GM18502 (cell line): ENCODE measurements around the gene COCH.

Experiments used
- ATAC-seq: cut with Tn5 transposase; IDR thresholded peaks from one replicate; pipeline ENCODE4 v1.9.1; 2021; ENCODE audit warnings: mild to moderate bottlenecking; ENCODE audit not compliant: unreplicated experiment, poor library complexity

The COCH gene

DNA sequence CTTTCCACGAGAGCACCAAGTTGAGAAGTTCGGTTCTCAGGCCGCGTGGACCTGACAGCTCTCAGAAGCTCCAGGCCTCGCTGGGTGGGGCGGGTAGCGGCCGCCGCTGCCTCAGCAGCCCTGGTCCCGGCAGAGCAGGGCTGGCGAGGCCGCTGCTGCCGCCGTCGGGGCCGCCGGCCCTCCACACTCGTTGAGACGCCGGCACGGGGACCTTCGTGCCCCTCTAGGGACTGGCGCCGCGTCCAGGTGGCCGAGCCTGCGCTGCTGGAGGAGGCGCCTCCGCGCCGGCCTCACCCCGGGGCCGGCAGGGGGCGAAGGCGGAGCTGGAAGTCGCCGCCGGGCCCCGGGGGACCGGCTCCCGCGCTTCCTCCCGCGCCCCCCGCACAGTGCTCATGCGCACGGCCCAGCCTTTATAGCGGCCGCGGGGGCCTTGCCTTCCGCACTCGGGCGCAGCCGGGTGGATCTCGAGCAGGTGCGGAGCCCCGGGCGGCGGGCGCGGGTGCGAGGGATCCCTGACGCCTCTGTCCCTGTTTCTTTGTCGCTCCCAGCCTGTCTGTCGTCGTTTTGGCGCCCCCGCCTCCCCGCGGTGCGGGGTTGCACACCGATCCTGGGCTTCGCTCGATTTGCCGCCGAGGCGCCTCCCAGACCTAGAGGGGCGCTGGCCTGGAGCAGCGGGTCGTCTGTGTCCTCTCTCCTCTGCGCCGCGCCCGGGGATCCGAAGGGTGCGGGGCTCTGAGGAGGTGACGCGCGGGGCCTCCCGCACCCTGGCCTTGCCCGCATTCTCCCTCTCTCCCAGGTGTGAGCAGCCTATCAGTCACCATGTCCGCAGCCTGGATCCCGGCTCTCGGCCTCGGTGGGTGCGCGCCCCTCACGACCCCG is at the start of gene COCH:
Gene COCH (plus strand): TSS at position 440 of the 879 bp plus-strand sequence. CDS start 380 bp downstream, at position 820.
- peak; percentile 75 for ATAC-seq

DNA sequence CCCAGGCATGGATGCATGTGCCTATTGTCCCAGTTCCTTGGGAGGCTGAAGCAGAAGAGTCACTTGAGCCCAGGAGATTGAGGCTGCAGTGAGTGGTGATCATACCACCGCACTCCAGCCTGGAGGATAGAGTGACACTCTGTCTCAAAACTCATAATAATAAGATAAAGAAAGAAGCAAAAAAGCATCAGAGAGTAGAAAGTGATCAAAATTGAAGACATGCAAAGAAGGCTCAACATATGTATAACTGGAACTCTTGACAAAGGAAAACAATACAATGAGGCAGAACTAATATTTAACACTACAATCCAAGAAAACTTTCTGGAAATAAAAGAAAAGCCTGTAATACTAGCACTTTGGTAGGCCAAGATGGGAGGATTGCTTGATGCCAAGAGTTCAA is 48.3 kb upstream of the COCH start:
- ATAC-seq, result no peak

DNA sequence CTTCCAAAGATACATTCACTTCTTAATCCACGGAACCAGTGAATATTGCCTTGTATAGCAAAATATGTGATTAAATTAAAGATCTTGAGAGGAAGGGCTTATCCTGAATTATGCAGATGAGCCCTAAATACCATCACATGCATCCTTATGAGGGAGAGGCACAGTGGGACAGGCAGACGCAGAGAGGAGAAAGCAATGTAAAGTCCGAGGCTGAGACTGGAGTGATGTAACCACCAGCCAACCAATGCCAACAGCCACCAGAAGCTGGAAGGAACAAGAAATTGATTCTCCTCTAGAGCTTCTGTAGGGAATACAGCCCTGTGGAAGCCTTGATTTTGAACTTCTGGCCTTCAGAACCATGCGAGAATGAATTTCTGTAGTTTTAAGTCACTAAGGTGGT is 44.5 kb upstream of the COCH start:
- no peak for ATAC-seq

GRCh38 chr14:30834353-30834752 is 40.0 kb upstream of the COCH start:
- no peak for ATAC-seq

GRCh38 chr14:30838351-30838750 is 36.0 kb upstream of the COCH start:
- no peak for ATAC-seq

GRCh38 chr14:30840086-30840779 is 34.1 kb upstream of the COCH start:
- ATAC-seq, result no peak

DNA sequence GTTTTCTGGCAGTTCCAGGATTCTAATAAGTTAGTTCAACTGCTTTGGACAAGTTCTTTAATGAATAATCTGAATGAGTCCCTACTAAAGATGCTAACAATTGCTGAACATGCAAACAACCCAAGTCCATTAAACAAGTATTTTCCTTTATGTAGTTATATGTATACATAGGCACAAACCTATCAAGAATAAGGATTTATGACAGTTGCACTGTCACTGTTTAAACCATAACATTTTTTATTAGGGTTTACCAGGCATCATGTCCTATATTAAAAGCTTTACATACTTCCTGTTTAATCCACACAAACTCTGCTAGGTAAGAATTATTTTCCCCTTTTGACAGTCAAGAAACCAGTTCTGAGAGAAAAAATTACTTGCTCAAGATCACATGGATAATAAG is 31.9 kb upstream of the COCH start:
- no peak for ATAC-seq

GRCh38 chr14:30848449-30849240 is 25.7 kb upstream of the COCH start:
- ATAC-seq, result no peak

- peak; percentile 95 for ATAC-seq
Measured at GRCh38 chr14:30849354-30849753, 25.0 kb upstream of the COCH start.

- ATAC-seq, result no peak
Measured at GRCh38 chr14:30849983-30850382, 24.4 kb upstream of the COCH start.

GRCh38 chr14:30853946-30854345 is 20.4 kb upstream of the COCH start:
- no peak for ATAC-seq

GRCh38 chr14:30854492-30854891 is 19.9 kb upstream of the COCH start:
- peak; percentile 60 for ATAC-seq

GRCh38 chr14:30855345-30856037 is 18.9 kb upstream of the COCH start:
- ATAC-seq, result peak; percentile 56

GRCh38 chr14:30861200-30861599 is 13.2 kb upstream of the COCH start:
- ATAC-seq, result no peak

DNA sequence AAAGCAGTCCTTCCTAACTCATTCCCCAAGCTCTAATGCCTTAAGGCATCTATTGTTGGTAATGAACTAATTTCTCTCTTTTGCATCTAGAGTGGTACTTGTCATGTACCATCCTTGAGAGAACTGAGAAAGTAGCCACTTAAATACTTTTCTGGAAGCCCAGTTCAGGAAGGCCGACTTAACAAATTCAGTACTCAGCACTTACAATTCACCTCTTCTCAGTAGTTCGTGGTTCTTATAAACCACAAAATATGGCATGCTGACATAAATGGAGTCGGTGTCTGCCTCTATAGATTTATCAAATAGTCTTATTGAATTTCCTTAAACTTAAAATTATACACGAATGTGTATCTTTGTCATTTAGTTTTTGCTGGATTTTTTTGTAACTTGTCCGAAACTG is 9.4 kb upstream of the COCH start:
- ATAC-seq, result no peak

GRCh38 chr14:30868736-30869135 is 5.6 kb upstream of the COCH start:
- no peak for ATAC-seq

DNA sequence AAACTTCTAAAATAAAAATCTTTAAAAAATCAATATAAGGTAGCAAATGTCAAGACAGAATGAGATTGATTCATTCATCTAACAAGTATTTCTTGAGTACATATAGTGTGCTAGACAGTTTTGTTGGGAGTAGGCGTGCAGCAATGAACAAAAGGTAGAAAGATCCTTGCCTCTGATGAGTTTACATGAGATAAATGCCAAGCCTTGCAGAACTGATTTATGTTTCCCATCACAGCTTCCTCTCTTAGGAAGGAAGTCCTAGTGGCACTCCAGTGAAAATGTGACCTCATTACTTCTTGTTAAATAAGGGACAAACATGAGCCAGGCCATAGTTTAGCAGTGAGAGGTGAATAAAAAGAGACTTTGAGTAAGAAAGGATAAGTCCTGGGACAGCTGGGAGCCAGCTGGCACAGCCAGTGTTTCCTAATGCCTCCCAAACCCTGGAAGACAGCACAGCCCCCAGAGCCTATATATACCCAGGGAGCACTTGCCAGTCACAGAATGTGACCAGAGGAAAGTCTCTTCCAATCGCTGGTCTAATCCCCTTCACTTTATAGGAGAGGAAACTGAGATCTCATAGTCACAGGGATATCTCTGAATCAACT is 4.7 kb upstream of the COCH start:
- no peak for ATAC-seq

GRCh38 chr14:30872602-30873001 is 1.8 kb upstream of the COCH start:
- ATAC-seq, result no peak

- ATAC-seq, result no peak
Measured at GRCh38 chr14:30873308-30874119, 845 bp upstream of the COCH start.
